Esophagus muscularis mucosa (tissue), 4 donors: ENCODE results near the gene FBLN7. TPM values are rescaled to one million over a fixed set of nuclear protein-coding genes. Genes with fewer than 3 reads are reported as not detected.

Experiments used
- DNase-seq: peaks from one replicate; pipeline ENCODE4 v3.0.0-alpha.2; 2017; ENCODE audit errors: extremely low spot score
- H3K27ac ChIP-seq, 4 donors: fragments of 200-600 bp; sonication (generic); replicated peaks in 1 of 4; 1 replicate in 3 of 4; 2 replicates in 1 of 4; pipeline ENCODE4 v1.5.1; 2016 to 2019; ENCODE audit warnings: mild to moderate bottlenecking in 1 of 4
- H3K27me3 ChIP-seq, 4 donors: fragments of 200-600 bp; sonication (generic); one replicate each; pipeline versions ENCODE4 v1.5.1 to v1.6.0; 2016 to 2019
- H3K36me3 ChIP-seq, 4 donors: fragments of 200-600 bp; sonication (generic); one replicate each; pipeline ENCODE4 v1.5.1; 2016 to 2019
- H3K4me1 ChIP-seq, 4 donors: fragments of 200-600 bp; sonication (generic); one replicate each; pipeline ENCODE4 v1.5.1; 2016 to 2019
- H3K4me3 ChIP-seq, 4 donors: fragments of 200-600 bp; sonication (generic); 1 replicate in 2 of 4; 2 replicates in 2 of 4; pipeline ENCODE4 v1.5.1; 2016 to 2019; ENCODE audit warnings: mild to moderate bottlenecking in 4 of 4, moderate library complexity in 1 of 4
- H3K9me3 ChIP-seq, 4 donors: fragments of 200-600 bp; sonication (generic); 1 replicate in 3 of 4; 2 replicates in 1 of 4; pipeline ENCODE4 v1.5.1; 2016 to 2019
- CTCF ChIP-seq, 3 experiments: fragments of 200-600 bp in 2 of 3; fragments of 450-650 bp in 1 of 3; sonication (generic) in 2 of 3; IDR thresholded peaks; one replicate each; pipeline ENCODE4 v1.5.1; 2017 to 2019; ENCODE audit warnings: antibody characterized with exemption in 3 of 3, mild to moderate bottlenecking in 2 of 3, moderate library complexity in 1 of 3
- EP300 ChIP-seq: sonication (generic); formaldehyde crosslinking; IDR thresholded peaks from one replicate; pipeline ENCODE4 v1.6.1; 2017; ENCODE audit warnings: antibody characterized with exemption
- POLR2A ChIP-seq: fragments of 450-650 bp; IDR thresholded peaks from one replicate; pipeline ENCODE4 v1.6.1; 2017; ENCODE audit warnings: antibody characterized with exemption, moderate library complexity, mild to moderate bottlenecking, low read depth
- POLR2AphosphoS5 ChIP-seq, 2 donors: sonication (generic); formaldehyde crosslinking; IDR thresholded peaks; one replicate each; pipeline ENCODE4 v1.6.1; 2017; ENCODE audit warnings: antibody characterized with exemption in 2 of 2
- WGBS: methylation state at CpG from one replicate; pipeline ENCODE4 v1.1.5; 2018; 5-methylcytosine and 5-hydroxymethylcytosine counted together
- intact Hi-C: fragments of 100-400 bp; cut with DNase I; formaldehyde crosslinking; loops from one replicate; pipeline ENCODE4 v1.15.1; 2023
- total RNA-seq, 4 donors: library from RNA; depleted of rRNA; stranded (reverse); fragments of >200 nt; gene quantifications; one replicate each; pipeline versions ENCODE4 v1.1.0 to v1.2.1, GENCODE V29; 2016

Gene FBLN7
- total RNA-seq, 4 donors from 2014 or later, result 1.1 to 2.1 (median 1.8) TPM

DNA sequence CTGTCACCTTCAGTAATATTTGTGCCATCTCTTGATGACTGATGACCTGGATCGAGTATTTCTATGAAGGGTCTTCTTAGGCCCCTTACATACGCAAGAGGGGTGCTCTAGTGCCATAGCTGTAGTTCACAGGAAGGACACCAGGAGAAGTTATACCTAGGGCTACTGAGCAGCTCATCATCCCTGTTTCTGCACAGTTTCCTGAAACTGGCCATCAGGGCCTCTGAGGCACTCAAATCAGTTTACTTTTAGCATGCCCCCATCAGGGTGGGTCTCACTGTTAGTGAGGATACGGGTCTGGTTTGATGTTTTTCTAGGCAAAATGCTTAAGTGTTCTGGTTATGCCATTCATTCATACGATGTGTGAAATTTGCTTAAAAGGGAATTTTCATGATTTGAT is 20.0 kb upstream of the FBLN7 start:
- Histone ChIP-seq H3K4me1 (no peaks in the 10 kb centered on the region), H3K27me3 (no peaks in the 10 kb centered on the region), H3K4me3 (no peak overlapping the region), H3K36me3 (peaks cover 11 to 28% (median 24%) of the 10 kb centered on the region in 4 donors), H3K9me3 (no peaks in the 10 kb centered on the region), H3K27ac (no peak overlapping the region)
- 82% methylated on average over 4 of the region's 4 CpGs for WGBS
- no peak for DNase-seq
- intact Hi-C loops, result no loop called here
- TF ChIP-seq POLR2A (no peak), POLR2AphosphoS5 (IDR thresholded peaks at IDR 0.05) (no peak)

GRCh38 chr2:112121682-112122254 is 16.4 kb upstream of the FBLN7 start:
- Histone ChIP-seq H3K9me3 (no peaks in the 10 kb centered on the region), H3K27ac (no peak overlapping the region), H3K27me3 (no peaks in the 10 kb centered on the region), H3K36me3 (peaks cover 6 to 16% (median 15%) of the 10 kb centered on the region in 4 donors), H3K4me3 (no peak overlapping the region), H3K4me1 (no peaks in the 10 kb centered on the region)
- DNase-seq, result no peak
- peak; percentile 34 to 57 (median 38) for TF ChIP-seq CTCF (IDR thresholded peaks at IDR 0.05)
- no peak for TF ChIP-seq POLR2AphosphoS5 (IDR thresholded peaks at IDR 0.05)
- intact Hi-C loops, result no loop called here

DNA sequence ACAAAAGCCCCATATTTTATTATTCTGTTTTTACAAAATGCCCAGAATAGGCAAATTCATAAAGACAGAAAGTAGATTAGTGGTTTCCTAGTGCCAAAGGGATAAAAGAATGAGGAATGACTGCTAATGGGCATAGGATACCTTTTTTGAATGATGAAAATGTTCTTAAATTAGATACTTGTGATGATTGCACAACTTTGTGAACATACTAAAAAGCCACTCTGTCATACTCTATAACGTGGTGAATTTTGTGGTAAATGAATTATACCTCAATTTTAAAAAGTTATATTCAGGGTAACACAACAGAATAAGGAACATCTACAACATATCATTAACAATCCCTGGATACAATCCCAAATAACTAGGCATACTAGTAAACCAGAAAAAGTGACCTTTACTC is 9.1 kb upstream of the FBLN7 start:
- WGBS, result 88% methylated on average over 1 of the region's 1 CpG
- intact Hi-C loops, result no loop called here

DNA sequence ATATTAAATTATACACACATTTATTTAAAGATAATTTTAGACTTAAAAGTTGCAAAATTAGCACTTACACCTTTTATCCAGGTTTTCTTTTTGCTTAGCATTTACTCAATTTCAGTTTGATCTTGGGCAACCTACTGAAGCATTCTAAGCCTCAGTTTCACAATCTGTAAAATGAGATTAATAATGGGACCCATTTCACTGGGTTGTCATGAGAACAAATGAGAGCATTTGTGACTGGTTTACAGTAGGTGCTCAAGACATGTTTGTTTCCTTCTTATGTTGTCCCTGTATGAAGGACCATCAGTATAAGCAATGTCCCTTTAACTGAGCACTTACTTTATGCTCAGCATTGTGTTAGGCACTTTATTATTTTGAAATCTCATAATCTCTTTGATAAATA is 4.8 kb upstream of the FBLN7 start:
- no peaks in the 10 kb centered on the region for H3K36me3 ChIP-seq
- H3K27ac ChIP-seq, result no peak overlapping the region
- DNase-seq, result no peak
- H3K4me3 ChIP-seq, result no peak overlapping the region
- intact Hi-C loops, result no loop called here
- no peak for TF ChIP-seq CTCF (IDR thresholded peaks at IDR 0.05)
- TF ChIP-seq EP300, result no peak
- TF ChIP-seq POLR2A, result no peak
- peaks cover 0 to 11% (median 7%) of the 10 kb centered on the region in 4 donors for H3K9me3 ChIP-seq
- peaks cover 2 to 11% (median 11%) of the 10 kb centered on the region in 4 donors for H3K4me1 ChIP-seq
- peaks cover 0 to 6% (median 0%) of the 10 kb centered on the region in 4 donors for H3K27me3 ChIP-seq

More for the DNA sequence above, 9.1 kb upstream of the FBLN7 start:
- no peak for TF ChIP-seq POLR2A
- TF ChIP-seq EP300, result no peak
- TF ChIP-seq CTCF (IDR thresholded peaks at IDR 0.05), result no peak
- no peak for TF ChIP-seq POLR2AphosphoS5 (IDR thresholded peaks at IDR 0.05)
- peaks cover 0 to 11% (median 7%) of the 10 kb centered on the region in 4 donors for H3K9me3 ChIP-seq
- no peaks in the 10 kb centered on the region for H3K4me1 ChIP-seq
- DNase-seq, result no peak
- H3K36me3 ChIP-seq, result no peaks in the 10 kb centered on the region
- H3K27me3 ChIP-seq, result no peaks in the 10 kb centered on the region
- no peak overlapping the region for H3K27ac ChIP-seq
- no peak overlapping the region for H3K4me3 ChIP-seq

DNA sequence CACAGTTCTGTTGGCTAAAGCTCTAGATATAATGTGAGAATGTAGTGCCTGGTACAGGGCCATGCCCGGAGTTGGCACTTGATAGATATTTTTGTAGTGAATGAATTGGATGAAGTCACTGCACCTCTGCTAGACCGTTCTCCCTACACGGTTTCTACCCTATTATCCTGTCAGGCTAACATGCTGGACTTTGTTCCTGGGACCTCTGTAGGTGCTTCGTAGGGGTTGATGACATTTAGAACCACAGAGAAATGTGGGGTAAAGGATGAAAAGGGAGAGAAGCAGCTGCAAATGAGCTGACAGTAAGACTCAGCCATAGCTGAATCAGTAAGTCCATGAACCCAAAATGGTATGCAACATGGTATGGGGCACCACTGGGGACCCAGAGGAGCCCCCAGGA is 4.1 kb upstream of the FBLN7 start:
- intact Hi-C loops, result no loop called here
- Histone ChIP-seq H3K36me3 (no peaks in the 10 kb centered on the region), H3K4me3 (no peak overlapping the region), H3K4me1 (peaks cover 2 to 15% (median 13%) of the 10 kb centered on the region in 4 donors), H3K27me3 (peaks cover 0 to 6% (median 0%) of the 10 kb centered on the region in 4 donors), H3K27ac (no peak overlapping the region), H3K9me3 (peaks cover 0 to 11% (median 7%) of the 10 kb centered on the region in 4 donors)
- TF ChIP-seq POLR2AphosphoS5 (IDR thresholded peaks at IDR 0.05), result no peak
- 93% methylated on average over 4 of the region's 4 CpGs for WGBS
- DNase-seq, result no peak

GRCh38 chr2:112136096-112136495 is 2.1 kb upstream of the FBLN7 start:
- intact Hi-C loops, result no loop called here
- 94% methylated on average over 5 of the region's 5 CpGs for WGBS
- H3K27me3 ChIP-seq, result peaks cover 0 to 14% (median 0%) of the 10 kb centered on the region in 4 donors
- DNase-seq, result no peak
- no peak for TF ChIP-seq EP300
- TF ChIP-seq POLR2AphosphoS5 (IDR thresholded peaks at IDR 0.05), result no peak
- no peak for TF ChIP-seq POLR2A
- no peak for TF ChIP-seq CTCF (IDR thresholded peaks at IDR 0.05)
- no peak overlapping the region for H3K27ac ChIP-seq
- H3K4me3 ChIP-seq, result no peak overlapping the region
- H3K9me3 ChIP-seq, result peaks cover 0 to 11% (median 7%) of the 10 kb centered on the region in 4 donors
- peaks cover 2 to 19% (median 18%) of the 10 kb centered on the region in 4 donors for H3K4me1 ChIP-seq
- H3K36me3 ChIP-seq, result no peaks in the 10 kb centered on the region
